Activated CD8-positive, alpha-beta T cell treated with anti-CD3 and anti-CD28 coated beads, Interleukin-2, amount 10 ng/mL, durations not matched to agents 7 days and 5 days (primary cell): ENCODE measurements around the gene BSN. TPM values are rescaled to one million over a fixed set of nuclear protein-coding genes. Genes with fewer than 3 reads are reported as not detected.
A peak's percentile ranks its signal among the peaks of the same experiment; 100 is the strongest.
"Not testable (repeated sequence)": the region's sequence is repeated elsewhere in the genome, so short reads cannot be mapped to it uniquely, and the experiment has no call there.

Experiments
- ATAC-seq: fragments of 150-1000 bp; cut with Tn5 transposase; one replicate; pipeline ENCODE4 v1.10.0; 2021; ENCODE audit warnings: moderate library complexity
- CTCF ChIA-PET: fragments of 350-600 bp; sonication (Branson Sonifier 250); formaldehyde crosslinking; loops from one replicate; lab custom pipeline; 2021; ENCODE audit warnings: antibody characterized with exemption; lab: Charles Lee
- POLR2A ChIA-PET: fragments of 350-600 bp; sonication (Branson Sonifier 250); formaldehyde crosslinking; loops from one replicate; lab custom pipeline; 2021; ENCODE audit warnings: antibody characterized with exemption; lab: Charles Lee
- DNase-seq: peaks from one replicate; pipeline ENCODE4 v3.0.0-alpha.2; 2020
- H3K27ac Mint-ChIP-seq: one replicate; pipeline ENCODE4 v1.8.0; 2021; ENCODE audit warnings: mild to moderate bottlenecking, mixed read lengths
- H3K27me3 Mint-ChIP-seq: one replicate; pipeline ENCODE4 v1.8.0; 2021; ENCODE audit warnings: low read depth, mixed read lengths
- H3K36me3 Mint-ChIP-seq: one replicate; pipeline ENCODE4 v1.8.0; 2021; ENCODE audit warnings: low read depth, mixed read lengths
- H3K4me1 Mint-ChIP-seq: one replicate; pipeline ENCODE4 v1.8.0; 2021; ENCODE audit warnings: low read depth, mixed read lengths
- H3K4me3 Mint-ChIP-seq: one replicate; pipeline ENCODE4 v1.8.0; 2021; ENCODE audit warnings: mild to moderate bottlenecking, mixed read lengths
- H3K9me3 Mint-ChIP-seq: one replicate; pipeline ENCODE4 v1.8.0; 2022; ENCODE audit warnings: mixed read lengths; ENCODE audit not compliant: insufficient read depth
- total RNA-seq, 2 experiments: library from RNA; stranded (reverse); gene quantifications; one replicate each; pipeline ENCODE4 v1.2.3, GENCODE V29; 2021

Gene BSN
- total RNA-seq, 2 experiments from 2014 or later: 0.05 to 0.34 TPM

DNA sequence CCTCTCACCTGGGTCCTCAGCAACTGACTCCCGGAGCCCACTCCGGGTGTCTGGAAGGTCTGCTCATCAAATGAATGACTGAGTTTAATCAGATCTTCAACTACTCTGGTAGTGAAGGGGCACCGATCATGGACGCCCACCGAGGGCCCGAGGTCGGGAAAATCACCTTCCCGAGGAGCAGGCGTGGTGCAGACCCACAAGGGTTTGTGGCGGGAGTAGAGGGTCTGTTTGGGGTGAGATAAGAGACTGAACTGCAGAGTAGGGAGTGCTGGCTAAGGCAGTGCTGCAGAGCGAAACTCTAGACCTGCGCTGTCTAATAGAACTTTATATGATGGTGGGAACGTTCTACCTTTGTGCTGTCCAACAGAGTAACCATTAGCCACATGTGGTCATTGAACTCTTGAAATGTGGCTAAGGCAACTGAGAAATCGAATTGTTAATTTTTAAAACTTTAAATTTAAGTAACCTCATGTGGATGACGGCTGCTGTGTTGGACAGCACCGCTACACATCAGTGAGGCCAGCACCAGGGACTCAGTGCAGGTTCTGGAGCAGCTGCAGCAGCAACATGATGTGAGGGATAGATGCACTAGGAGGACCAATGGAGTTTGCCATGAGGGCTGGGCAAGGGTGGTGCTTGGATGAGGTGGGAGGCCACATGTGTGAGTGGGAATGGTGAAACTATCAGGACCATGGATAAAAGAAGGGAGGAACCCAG, 135.8 kb downstream of the BSN start:
- H3K36me3 Mint-ChIP-seq, H3K27me3 Mint-ChIP-seq, DNase-seq, H3K9me3 Mint-ChIP-seq, ATAC-seq: not testable (repeated sequence)
- Mint-ChIP-seq H3K4me3 (peak overlapping the region; percentile 97), H3K27ac (peak overlapping the region; percentile 95), H3K4me1 (peaks cover 39% of the 10 kb centered on the region)
- ChIA-PET CTCF (interaction anchor here (0.6 kb wide), 1 partner anchor 10 kb away, joined by 3 read pairs; no protein-coding TSS in a partner anchor), POLR2A (interaction anchor here (0.6 to 1.4 kb wide), 2 partner anchors 17 to 113 kb away, joined by 3 read pairs; partner anchors contain the start of gene INKA1)

DNA sequence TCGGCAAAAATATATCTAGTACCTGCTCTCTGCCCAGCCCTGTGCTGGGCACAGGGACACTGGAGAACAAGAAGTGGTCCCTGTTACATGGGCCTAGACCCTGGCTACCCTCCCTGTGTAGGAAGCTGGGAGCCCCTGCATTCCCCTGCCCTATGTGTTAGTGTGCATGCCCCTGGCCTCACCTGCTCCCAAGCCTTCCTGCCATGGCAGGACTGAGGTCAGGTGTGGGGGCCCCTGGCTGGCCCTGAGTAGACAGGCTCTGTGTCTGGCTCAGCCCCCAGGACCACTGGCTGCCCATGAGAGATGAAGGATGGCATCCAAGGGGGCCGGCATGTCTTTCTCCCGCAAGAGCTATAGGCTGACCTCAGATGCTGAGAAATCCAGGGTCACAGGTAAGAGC, 136.6 kb downstream of the BSN start:
- POLR2A ChIA-PET, H3K9me3 Mint-ChIP-seq, DNase-seq, H3K27ac Mint-ChIP-seq, H3K27me3 Mint-ChIP-seq, ATAC-seq, H3K36me3 Mint-ChIP-seq: not testable (repeated sequence)
- Mint-ChIP-seq H3K4me3 (peak overlapping the region; percentile 97), H3K4me1 (peaks cover 36% of the 10 kb centered on the region)
- CTCF ChIA-PET: interaction anchor here (0.6 kb wide), 1 partner anchor 11 kb away, joined by 3 read pairs; no protein-coding TSS in a partner anchor

DNA sequence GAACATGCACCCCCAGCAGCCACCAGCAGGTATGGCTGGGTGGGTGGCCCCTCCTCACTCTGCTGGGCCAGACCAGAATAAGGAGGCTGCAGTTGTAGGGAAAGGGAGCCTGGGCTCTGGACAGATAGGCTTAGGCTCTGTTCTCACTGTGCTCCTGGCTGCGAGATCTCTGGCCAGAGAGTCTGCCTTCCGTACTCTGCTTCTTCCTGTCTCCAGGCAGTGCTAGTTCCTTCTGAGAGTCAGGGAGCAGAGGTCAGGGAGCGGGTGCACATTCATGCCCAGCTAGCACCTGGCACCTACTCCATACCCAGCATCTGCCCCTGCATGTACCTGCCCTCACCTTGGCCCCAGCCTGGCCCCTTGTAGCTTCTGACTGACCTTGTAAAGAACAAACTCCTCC, 137.2 kb downstream of the BSN start:
- peak overlapping the region; percentile 43 for H3K27ac Mint-ChIP-seq
- DNase-seq, H3K36me3 Mint-ChIP-seq, H3K9me3 Mint-ChIP-seq, CTCF ChIA-PET, H3K27me3 Mint-ChIP-seq, ATAC-seq, POLR2A ChIA-PET, H3K4me3 Mint-ChIP-seq: not testable (repeated sequence)
- H3K4me1 Mint-ChIP-seq: peaks cover 34% of the 10 kb centered on the region

DNA sequence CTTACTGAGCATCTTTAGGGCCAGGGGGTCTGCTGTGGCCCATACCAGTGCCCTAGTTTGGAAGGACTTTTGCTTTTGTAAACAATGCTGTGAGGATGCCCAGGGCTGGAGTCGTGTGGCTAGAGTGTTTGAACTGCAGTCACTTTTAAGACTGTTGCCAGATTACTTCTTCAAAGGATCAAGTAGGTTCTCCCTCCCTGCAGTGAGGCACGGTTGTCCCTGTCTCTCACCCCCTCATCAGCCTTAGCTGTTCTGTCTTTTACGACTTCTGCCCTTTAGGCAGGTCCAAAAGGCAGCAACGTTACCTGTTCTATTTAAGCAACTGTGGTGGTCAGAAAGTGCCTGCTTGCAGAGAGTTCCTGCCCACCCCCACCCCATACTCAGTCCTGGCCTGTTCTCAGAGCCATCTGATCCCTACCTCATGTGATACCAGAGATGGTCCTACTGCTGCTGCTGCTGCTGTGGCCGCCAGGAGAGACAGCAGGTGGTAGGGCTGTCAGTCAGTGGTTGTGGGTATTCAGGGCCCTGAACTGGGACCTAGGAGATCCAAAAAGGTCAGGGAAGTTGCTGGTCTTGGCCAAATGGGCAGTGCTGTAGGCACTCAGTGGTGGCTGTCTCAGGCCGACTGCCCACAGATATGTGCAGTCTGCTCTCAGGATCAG, 140.3 kb downstream of the BSN start:
- H3K27ac Mint-ChIP-seq, H3K4me3 Mint-ChIP-seq, CTCF ChIA-PET, ATAC-seq, H3K27me3 Mint-ChIP-seq, POLR2A ChIA-PET, DNase-seq, H3K36me3 Mint-ChIP-seq, H3K9me3 Mint-ChIP-seq: not testable (repeated sequence)
- H3K4me1 Mint-ChIP-seq: peaks cover 18% of the 10 kb centered on the region

DNA sequence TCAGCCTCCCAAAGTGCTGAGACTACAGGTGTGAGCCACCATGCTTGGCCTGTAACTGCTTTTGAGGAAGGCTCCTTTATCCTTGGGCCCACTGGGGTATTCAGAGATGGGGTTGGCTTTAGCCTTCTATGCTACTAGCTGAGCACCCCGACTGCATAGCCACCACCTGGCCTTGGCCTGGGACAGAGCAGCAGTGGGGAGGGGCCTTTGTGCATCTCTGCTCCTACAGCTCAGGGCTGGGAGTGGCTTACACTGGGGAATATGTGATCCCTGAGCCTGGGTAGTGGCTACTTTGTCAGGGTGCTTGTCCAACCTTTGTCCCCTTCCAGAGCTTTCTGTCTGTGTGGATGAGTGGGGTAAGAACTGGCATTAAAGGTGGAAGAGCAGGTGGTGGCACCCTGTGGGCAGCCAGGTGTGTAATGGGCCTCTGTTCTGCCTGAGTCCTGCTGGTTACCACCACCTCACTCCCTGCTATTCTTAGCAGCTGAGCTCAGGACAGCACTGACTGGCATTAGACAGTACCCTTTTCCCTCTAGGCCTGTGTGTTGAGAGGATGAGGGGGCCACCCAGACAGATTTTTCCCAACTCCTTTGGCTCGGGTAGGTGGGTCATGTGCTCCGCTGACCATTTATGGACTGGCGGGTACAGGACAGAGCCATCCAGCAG, 141.2 kb downstream of the BSN start:
- H3K4me3 Mint-ChIP-seq, CTCF ChIA-PET, H3K27ac Mint-ChIP-seq, POLR2A ChIA-PET, H3K9me3 Mint-ChIP-seq, ATAC-seq, H3K27me3 Mint-ChIP-seq, DNase-seq, H3K36me3 Mint-ChIP-seq, H3K4me1 Mint-ChIP-seq: not testable (repeated sequence)

DNA sequence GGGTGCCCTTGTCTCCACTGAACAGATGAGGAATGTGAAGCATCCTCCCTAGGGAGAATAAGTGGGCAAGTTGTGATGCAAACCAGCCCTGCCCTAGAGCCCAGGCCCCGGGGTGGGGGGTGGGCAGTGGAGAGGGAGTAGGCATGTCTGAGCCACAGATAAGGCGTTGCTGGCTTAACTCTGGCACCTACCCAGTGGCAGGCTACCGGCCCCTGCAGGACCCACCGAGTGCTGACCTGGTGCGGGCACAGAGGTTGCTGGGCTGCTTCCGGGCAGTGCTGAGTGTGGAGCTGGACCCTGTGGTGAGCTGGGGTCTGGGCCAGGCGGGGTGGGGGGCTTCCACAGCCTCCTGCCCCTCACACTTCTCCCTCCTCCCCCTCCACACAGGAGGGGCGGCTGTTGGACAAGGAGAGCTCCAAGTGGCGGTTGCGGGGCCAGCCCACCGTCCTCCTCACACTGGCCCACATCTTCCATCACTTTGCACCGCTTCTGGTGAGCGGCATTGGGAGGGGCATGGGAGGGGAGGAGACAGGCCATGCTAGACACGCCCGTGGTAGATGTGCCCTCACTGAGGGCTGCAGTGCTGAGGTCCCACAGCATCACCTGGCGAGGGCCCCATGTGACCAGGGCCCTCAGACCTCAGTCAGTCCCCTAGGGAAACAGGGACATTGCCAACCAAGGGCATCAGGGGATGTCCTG, 145.2 kb downstream of the BSN start:
- Mint-ChIP-seq H3K27ac (no peak overlapping the region), H3K36me3 (peaks cover 4% of the 10 kb centered on the region), H3K4me1 (no peaks in the 10 kb centered on the region), H3K4me3 (no peak overlapping the region), H3K27me3 (no peaks in the 10 kb centered on the region), H3K9me3 (no peaks in the 10 kb centered on the region)
- ATAC-seq (no peak), DNase-seq (no peak)
- ChIA-PET POLR2A (no interaction called here), CTCF (interaction anchor here (0.6 to 1.1 kb wide), 2 partner anchors 140 to 159 kb away, joined by 3 read pairs; no protein-coding TSS in a partner anchor)

DNA sequence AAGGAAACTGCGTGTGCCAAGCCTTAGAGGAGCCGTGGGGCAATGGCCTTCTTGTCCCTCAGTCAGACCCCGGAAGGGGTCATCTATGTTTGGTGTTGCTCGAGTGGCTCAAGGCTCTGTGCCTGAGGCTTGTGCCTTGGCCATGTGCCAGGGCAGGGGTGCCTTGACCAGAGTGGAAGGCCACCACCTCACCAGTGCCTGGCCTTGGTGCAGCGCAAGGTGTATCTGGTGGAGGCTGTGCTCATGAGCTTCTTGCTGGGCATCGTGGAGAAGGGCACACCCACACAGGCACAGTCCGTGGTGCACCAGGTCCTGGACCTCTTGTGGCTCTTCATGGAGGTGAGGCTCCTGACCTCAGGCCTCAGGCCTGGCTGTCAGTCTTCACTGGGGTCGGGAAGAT, 145.7 kb downstream of the BSN start:
- ATAC-seq (no peak), DNase-seq (no peak)
- ChIA-PET POLR2A (no interaction called here), CTCF (interaction anchor here (0.6 kb wide), 1 partner anchor 160 kb away, joined by 3 read pairs; no protein-coding TSS in a partner anchor)
- H3K27me3 Mint-ChIP-seq: no peaks in the 10 kb centered on the region
- peaks cover 4% of the 10 kb centered on the region for H3K36me3 Mint-ChIP-seq
- H3K9me3 Mint-ChIP-seq: no peaks in the 10 kb centered on the region
- no peak overlapping the region for H3K4me3 Mint-ChIP-seq
- no peaks in the 10 kb centered on the region for H3K4me1 Mint-ChIP-seq
- no peak overlapping the region for H3K27ac Mint-ChIP-seq

DNA sequence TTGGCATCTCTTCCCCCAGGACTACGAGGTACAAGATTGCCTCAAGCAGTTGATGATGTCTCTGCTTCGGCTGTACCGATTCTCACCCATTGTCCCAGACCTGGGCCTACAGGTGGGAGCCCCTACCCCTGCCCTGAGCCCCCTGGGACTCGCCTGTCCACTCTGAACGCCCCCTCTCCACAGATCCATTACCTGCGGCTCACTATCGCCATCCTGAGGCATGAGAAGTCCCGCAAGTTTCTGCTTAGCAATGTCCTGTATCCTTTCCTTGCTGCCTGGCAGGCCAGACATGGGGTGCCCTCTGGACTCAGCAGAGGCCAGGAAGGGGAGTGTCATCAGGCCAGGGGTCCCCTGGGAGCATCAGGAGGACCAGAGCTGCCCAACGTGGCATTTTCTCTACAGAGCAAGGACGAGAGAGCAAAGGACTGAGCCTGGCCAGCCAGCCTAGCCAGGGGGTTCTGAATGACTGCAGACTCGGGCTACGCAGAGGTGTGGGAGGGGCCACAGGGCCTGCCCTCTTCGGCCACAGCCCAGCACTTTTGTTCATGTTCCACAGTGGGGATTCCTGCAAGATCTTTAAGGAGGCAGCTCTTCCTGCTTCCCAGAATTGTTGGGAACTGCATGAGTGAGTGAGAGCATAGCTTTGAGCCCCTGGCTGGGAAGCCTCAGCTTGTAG, 146.3 kb downstream of the BSN start:
- ATAC-seq (no peak), DNase-seq (no peak)
- Mint-ChIP-seq H3K27ac (no peak overlapping the region), H3K36me3 (peaks cover 4% of the 10 kb centered on the region), H3K27me3 (no peaks in the 10 kb centered on the region), H3K4me1 (no peaks in the 10 kb centered on the region), H3K9me3 (no peaks in the 10 kb centered on the region), H3K4me3 (no peak overlapping the region)
- CTCF ChIA-PET: interaction anchor here (0.7 to 3.7 kb wide), 14 partner anchors 11 to 206 kb away, joined by 3 to 19 read pairs (median 4); partner anchors contain the start of genes AMIGO3, CDHR4, GMPPB and INKA1
- POLR2A ChIA-PET: interaction anchor here (0.7 to 1.9 kb wide), 2 partner anchors 14 to 19 kb away, joined by 3 to 4 read pairs; partner anchors contain the start of gene AMIGO3

DNA sequence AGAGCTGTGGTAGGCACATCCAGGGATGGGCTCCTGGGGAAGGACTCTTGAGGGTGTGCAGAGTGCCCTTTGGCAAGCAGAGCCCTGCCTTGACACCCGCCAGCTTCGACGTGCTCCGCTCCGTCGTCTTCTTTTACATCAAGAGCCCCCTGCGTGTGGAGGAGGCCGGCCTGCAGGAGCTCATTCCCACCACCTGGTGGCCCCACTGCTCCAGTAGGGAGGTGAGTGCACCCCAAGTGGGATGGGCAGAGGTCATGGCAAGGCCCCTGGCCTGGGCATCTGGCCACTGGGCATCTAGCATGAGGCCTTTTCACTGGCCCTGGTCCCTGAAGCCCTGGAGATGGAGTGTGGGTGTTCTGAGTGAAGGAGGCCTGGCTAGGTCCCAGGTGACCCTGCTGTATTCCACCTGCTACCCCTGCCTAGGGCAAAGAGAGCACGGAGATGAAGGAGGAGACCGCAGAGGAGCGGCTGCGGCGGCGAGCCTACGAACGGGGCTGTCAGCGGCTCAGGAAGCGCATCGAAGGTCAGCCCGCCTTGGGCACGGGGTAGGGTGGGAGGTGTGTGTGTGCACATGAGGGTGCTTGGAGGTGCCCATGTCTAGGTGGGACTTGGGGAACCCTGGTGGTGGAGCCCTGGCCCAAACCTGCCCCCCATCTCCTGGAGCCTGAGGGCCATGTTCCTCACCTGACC, 147.3 kb downstream of the BSN start:
- H3K36me3 Mint-ChIP-seq: peaks cover 4% of the 10 kb centered on the region
- POLR2A ChIA-PET: interaction anchor here (0.7 to 1.9 kb wide), 2 partner anchors 13 to 18 kb away, joined by 3 to 4 read pairs; partner anchors contain the start of gene AMIGO3
- H3K27me3 Mint-ChIP-seq: no peaks in the 10 kb centered on the region
- CTCF ChIA-PET: interaction anchor here (0.7 to 3.7 kb wide), 15 partner anchors 10 to 205 kb away, joined by 3 to 19 read pairs (median 4); partner anchors contain the start of genes AMIGO3, CDHR4, GMPPB and INKA1
- H3K9me3 Mint-ChIP-seq: no peaks in the 10 kb centered on the region
- H3K4me3 Mint-ChIP-seq: no peak overlapping the region
- H3K27ac Mint-ChIP-seq: no peak overlapping the region
- no peak for DNase-seq
- no peak for ATAC-seq
- H3K4me1 Mint-ChIP-seq: no peaks in the 10 kb centered on the region

DNA sequence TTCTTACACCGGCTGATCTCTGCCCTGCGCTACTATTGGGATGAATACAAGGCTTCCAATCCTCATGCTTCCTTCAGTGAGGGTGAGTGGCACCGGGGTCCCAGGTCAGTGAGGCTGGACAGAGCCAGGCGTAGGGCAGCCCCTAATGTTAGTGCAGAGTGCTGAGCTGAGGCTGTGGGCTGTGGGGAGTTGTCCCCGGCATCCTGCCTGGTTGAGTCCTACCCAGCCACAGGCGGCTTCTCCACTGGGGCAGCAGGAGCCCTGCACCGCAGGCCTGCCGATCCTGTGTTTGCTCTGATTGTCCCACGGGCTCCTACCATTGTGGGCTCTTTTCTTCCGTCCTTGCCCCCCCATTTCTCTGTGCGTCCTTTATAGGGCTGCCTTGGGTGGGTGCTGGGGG, 148.4 kb downstream of the BSN start:
- DNase-seq (no peak), ATAC-seq (no peak)
- Mint-ChIP-seq H3K27ac (peak overlapping the region; percentile 57), H3K4me1 (no peaks in the 10 kb centered on the region), H3K9me3 (no peaks in the 10 kb centered on the region), H3K27me3 (no peaks in the 10 kb centered on the region), H3K36me3 (peaks cover 4% of the 10 kb centered on the region), H3K4me3 (no peak overlapping the region)
- ChIA-PET CTCF (interaction anchor here (1.1 to 3.7 kb wide), 3 partner anchors 9 to 204 kb away, joined by 3 to 19 read pairs (median 11); partner anchors contain the start of gene AMIGO3), POLR2A (interaction anchor here (1.9 kb wide), 1 partner anchor 17 kb away, joined by 4 read pairs; the partner anchor contains the start of gene AMIGO3)
